Loucy (cell line): Measurements from ENCODE around the gene FRMD5.

Experiments
- CTCF ChIP-seq: fragments of 200-600 bp; sonication (generic); conservative IDR thresholded peaks from 2 replicates; pipeline ENCODE4 v1.5.1; 2014; ENCODE audit warnings: mild to moderate bottlenecking, antibody characterized with exemption, low read length
- EZH2phosphoT487 ChIP-seq: fragments of 200-600 bp; IDR thresholded peaks from 2 replicates; pipeline ENCODE4 v1.6.1; 2018; ENCODE audit warnings: antibody characterized with exemption, mild to moderate bottlenecking, moderate library complexity, borderline replicate concordance

- TF ChIP-seq CTCF (no peak), EZH2phosphoT487 (no peak)
These were observed 110.3 kb downstream of the FRMD5 start for GRCh38 chr15:44084770-44085169.
